IPS-15b (cell line): ENCODE measurements around the gene ZNF511.

Experiments used
- H3K27me3 ChIP-seq: one replicate; pipeline ENCODE4 v1.6.1; 2013; ENCODE audit warnings: low read length; ENCODE audit not compliant: control insufficient read depth, insufficient read depth
- H3K36me3 ChIP-seq: one replicate; pipeline ENCODE4 v1.6.1; 2013; ENCODE audit warnings: low read length; ENCODE audit not compliant: control insufficient read depth, insufficient read depth
- H3K4me1 ChIP-seq: one replicate; pipeline ENCODE4 v1.6.1; 2013; ENCODE audit warnings: mild to moderate bottlenecking, low read length; ENCODE audit not compliant: control insufficient read depth, insufficient read depth
- H3K4me3 ChIP-seq: one replicate; pipeline ENCODE4 v1.5.1; 2013; ENCODE audit warnings: low read depth, low read length
- H3K9ac ChIP-seq: one replicate; pipeline ENCODE4 v1.6.1; 2013; ENCODE audit warnings: low read depth, mild to moderate bottlenecking, low read length
- H3K9me3 ChIP-seq: one replicate; pipeline ENCODE4 v1.6.1; 2013; ENCODE audit warnings: mild to moderate bottlenecking, low read length; ENCODE audit not compliant: control insufficient read depth, insufficient read depth

ZNF511 gene

DNA sequence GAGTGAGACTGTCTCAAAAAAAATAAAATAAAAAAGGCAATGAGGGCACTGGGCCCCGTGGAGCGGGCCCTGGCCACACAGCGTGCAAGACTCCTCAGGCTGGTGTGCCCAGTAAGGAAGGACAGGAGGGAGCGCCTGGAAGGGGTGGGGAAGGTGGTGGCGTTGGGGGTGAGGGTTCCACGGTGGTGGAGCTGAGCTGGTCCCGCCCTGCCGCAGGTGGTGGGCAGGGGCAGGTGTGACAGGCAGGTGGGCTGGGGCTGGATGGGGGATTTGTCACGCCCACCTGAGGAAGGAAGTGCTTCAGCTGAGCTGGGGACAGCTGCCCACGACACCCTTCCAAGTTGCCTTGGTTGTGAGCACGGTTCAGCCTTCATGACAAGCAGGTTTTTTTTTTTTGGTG, 37.7 kb downstream of the ZNF511 start:
- Histone ChIP-seq H3K27me3 (peaks cover 2% of the 10 kb centered on the region), H3K9ac (no peak overlapping the region), H3K36me3 (no peaks in the 10 kb centered on the region), H3K4me1 (no peaks in the 10 kb centered on the region), H3K4me3 (no peak overlapping the region), H3K9me3 (no peaks in the 10 kb centered on the region)

GRCh38 chr10:133347710-133348517, 39.2 kb downstream of the ZNF511 start:
- Histone ChIP-seq H3K9me3 (no peaks in the 10 kb centered on the region), H3K36me3 (no peaks in the 10 kb centered on the region), H3K4me3 (no peak overlapping the region), H3K9ac (no peak overlapping the region), H3K27me3 (no peaks in the 10 kb centered on the region), H3K4me1 (no peaks in the 10 kb centered on the region)

DNA sequence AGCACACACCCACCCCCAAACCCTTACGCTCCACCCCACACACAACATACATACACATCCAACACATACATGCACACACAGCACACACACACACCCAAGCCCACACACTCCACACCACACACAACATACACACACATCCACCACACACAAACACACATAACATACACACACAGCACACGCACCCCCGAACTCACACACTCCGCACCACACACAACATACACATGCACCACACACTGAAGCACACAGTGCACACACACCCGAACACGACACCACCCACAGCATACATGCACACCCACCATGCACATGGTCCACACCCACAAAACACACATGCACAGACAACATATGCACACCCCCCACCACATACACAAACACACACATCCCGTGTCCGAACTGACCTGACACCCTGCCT, 40.5 kb downstream of the ZNF511 start:
- H3K4me1 ChIP-seq = no peaks in the 10 kb centered on the region
- H3K36me3 ChIP-seq = no peaks in the 10 kb centered on the region
- H3K9ac ChIP-seq = no peak overlapping the region
- H3K4me3 ChIP-seq = no peak overlapping the region
- H3K27me3 ChIP-seq = no peaks in the 10 kb centered on the region
- no peaks in the 10 kb centered on the region for H3K9me3 ChIP-seq

- Histone ChIP-seq H3K27me3 (no peaks in the 10 kb centered on the region), H3K9ac (no peak overlapping the region), H3K36me3 (peaks cover under 1% of the 10 kb centered on the region), H3K4me3 (no peak overlapping the region), H3K9me3 (no peaks in the 10 kb centered on the region), H3K4me1 (no peaks in the 10 kb centered on the region)
Observed at GRCh38 chr10:133349577-133350011, 40.9 kb downstream of the ZNF511 start.

- Histone ChIP-seq H3K9me3 (no peaks in the 10 kb centered on the region), H3K9ac (no peak overlapping the region), H3K27me3 (no peaks in the 10 kb centered on the region), H3K4me3 (no peak overlapping the region), H3K36me3 (peaks cover 6% of the 10 kb centered on the region), H3K4me1 (no peaks in the 10 kb centered on the region)
Observed at GRCh38 chr10:133350283-133350949, 41.7 kb downstream of the ZNF511 start.

GRCh38 chr10:133350950-133351329, 42.2 kb downstream of the ZNF511 start:
- Histone ChIP-seq H3K36me3 (peaks cover 7% of the 10 kb centered on the region), H3K4me3 (no peak overlapping the region), H3K9ac (no peak overlapping the region), H3K27me3 (no peaks in the 10 kb centered on the region), H3K4me1 (no peaks in the 10 kb centered on the region), H3K9me3 (no peaks in the 10 kb centered on the region)

GRCh38 chr10:133351408-133352318, 42.9 kb downstream of the ZNF511 start:
- Histone ChIP-seq H3K9me3 (no peaks in the 10 kb centered on the region), H3K4me3 (no peak overlapping the region), H3K9ac (no peak overlapping the region), H3K27me3 (no peaks in the 10 kb centered on the region), H3K36me3 (peaks cover 13% of the 10 kb centered on the region), H3K4me1 (no peaks in the 10 kb centered on the region)

DNA sequence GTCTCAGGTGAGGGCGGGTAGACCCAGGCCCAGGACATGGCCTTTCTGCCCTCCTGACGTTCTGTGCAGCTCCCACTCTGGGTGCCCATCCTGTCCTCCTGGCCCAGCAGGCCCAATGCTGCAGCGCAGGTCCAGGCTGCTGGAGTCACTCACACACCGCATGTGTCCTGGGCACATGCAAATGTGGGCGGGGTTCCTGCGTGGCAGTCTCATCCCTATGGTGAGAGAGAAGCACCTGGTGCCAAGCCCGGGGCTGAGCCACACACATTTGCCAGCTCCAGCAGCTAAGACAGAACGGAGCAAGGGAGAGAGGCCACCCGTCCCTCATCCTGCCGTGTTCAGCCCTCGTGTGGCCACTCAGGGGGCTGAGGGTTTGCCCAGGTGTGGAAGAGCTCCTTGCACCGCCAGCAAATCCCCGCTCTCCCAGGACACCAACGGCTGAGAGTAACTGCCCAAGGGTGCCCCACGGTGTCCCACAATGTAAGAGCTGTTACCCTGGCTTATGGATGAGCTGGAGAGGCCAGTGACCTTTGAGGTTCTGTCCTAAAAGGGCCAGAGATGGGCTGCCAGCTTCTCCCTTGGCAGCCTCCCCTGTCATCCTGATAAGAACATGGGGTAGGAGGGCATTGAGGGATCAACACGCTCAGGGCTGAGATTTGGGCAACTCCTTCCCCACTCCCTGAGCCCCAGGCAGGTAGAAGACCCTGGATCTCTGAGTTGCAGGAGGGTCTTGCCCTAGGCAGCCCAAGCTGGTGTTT, 44.7 kb downstream of the ZNF511 start:
- H3K9ac ChIP-seq = no peak overlapping the region
- peaks cover 13% of the 10 kb centered on the region for H3K36me3 ChIP-seq
- no peak overlapping the region for H3K4me3 ChIP-seq
- no peaks in the 10 kb centered on the region for H3K27me3 ChIP-seq
- no peaks in the 10 kb centered on the region for H3K9me3 ChIP-seq
- H3K4me1 ChIP-seq = no peaks in the 10 kb centered on the region

- Histone ChIP-seq H3K4me1 (no peaks in the 10 kb centered on the region), H3K36me3 (peaks cover 13% of the 10 kb centered on the region), H3K9me3 (no peaks in the 10 kb centered on the region), H3K9ac (no peak overlapping the region), H3K27me3 (no peaks in the 10 kb centered on the region), H3K4me3 (no peak overlapping the region)
Observed at GRCh38 chr10:133353988-133354605, 45.4 kb downstream of the ZNF511 start.

- Histone ChIP-seq H3K9ac (no peak overlapping the region), H3K9me3 (no peaks in the 10 kb centered on the region), H3K4me3 (no peak overlapping the region), H3K27me3 (peaks cover 2% of the 10 kb centered on the region), H3K36me3 (peaks cover 13% of the 10 kb centered on the region), H3K4me1 (no peaks in the 10 kb centered on the region)
Observed at GRCh38 chr10:133354672-133355240, 46.0 kb downstream of the ZNF511 start.
